Measurements from ENCODE around the gene MYORG.
A peak's percentile ranks its signal among the peaks of the same experiment; 100 is the strongest.

Gene MYORG

GRCh38 chr9:34380511-34381315, 4.0 kb upstream of the MYORG start:
- peak overlapping the region; percentile 63 for H3K4me3 ChIP-seq (ENCODE audit: low read depth, low read length)
- TF ChIP-seq CTCF (conservative IDR thresholded peaks at IDR 0.05; ENCODE audit: low read depth, low read length), result no peak
- DNase-seq (ENCODE audit: low read depth), result peak; percentile 81

- H3K4me3 ChIP-seq (ENCODE audit: low read depth, low read length), result peak overlapping the region; percentile 63
- TF ChIP-seq CTCF (conservative IDR thresholded peaks at IDR 0.05; ENCODE audit: low read depth, low read length), result peak; percentile 1
- DNase-seq (ENCODE audit: low read depth), result peak; percentile 13
These were observed 3.4 kb upstream of the MYORG start for GRCh38 chr9:34380034-34380510.

DNA sequence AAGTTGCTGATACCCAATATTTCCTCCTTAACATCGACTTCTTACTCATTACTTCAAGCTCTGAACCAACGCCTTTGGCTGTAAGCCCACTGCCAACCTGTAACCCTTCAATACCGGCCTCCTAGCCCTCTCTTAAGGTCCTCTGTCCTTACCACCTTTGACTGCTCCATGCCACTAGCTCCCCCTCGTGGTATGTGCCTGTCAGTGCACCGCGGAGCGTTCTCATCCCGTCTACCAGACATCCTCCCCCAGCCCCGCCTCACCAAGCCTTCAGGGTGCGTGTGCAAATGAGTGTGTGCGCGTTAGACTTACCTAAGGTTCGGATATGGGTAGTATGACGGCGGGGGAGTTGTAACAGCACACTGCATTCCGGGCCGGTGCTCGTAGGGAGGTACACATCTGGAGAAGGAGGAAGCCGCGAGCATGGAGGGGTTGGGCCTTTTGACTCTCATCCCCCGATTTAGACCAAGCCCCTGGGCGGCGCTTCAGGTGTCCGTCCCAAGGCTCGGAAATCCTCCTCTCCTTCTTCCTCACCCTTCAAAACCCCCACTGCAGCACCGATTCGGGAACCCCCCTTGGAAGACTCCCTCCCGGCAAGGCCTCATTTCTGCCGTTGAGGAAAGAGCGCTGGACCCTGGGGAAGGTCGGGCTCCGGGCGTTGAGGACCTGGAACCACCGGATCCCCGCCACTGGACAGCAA, 2.8 kb upstream of the MYORG start:
- peak overlapping the region; percentile 63 for H3K4me3 ChIP-seq (ENCODE audit: low read depth, low read length)

DNA sequence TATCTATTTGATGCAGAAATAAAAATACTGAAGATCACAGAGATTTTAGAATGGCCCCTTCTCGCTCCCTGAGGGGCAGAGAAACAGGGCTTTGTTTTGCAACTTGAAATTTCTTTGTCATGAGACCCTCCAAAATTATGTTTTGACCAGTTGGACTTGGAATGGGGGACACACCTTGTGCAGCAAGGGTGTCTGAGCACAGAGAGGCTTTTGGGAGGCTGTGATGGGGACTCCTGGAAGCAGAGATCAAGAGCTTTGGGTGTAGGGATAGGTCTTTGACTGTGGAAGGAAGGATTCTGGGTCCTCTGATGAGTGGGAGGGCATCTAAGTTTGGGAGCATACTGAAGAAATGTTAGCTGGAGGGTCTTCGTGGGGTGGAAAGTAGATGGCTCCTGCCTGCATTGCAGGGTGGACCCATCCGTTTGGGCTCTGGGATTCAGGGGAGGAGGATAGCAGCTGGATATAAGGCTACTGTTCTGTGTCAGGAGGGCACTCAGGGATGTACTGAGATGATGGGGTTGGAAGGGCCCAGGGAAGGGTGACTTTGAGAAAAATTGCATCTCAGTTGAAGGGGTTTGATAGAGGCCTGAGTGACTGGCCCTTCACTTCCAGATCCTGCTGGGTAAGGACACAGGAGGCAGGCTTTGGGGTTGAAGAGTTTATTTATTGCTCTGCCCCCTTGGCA, 1.8 kb upstream of the MYORG start:
- no peak for TF ChIP-seq CTCF (conservative IDR thresholded peaks at IDR 0.05; ENCODE audit: low read depth, low read length)
- DNase-seq (ENCODE audit: low read depth), result no peak
- H3K4me3 ChIP-seq (ENCODE audit: low read depth, low read length), result no peak overlapping the region

More for the DNA sequence above, 2.8 kb upstream of the MYORG start:
- peak; percentile 99 for TF ChIP-seq CTCF (conservative IDR thresholded peaks at IDR 0.05; ENCODE audit: low read depth, low read length)
- DNase-seq (ENCODE audit: low read depth), result peak; percentile 89

- H3K4me3 ChIP-seq (ENCODE audit: low read depth, low read length), result peak overlapping the region; percentile 80
- TF ChIP-seq CTCF (conservative IDR thresholded peaks at IDR 0.05; ENCODE audit: low read depth, low read length), result no peak
- DNase-seq (ENCODE audit: low read depth), result peak; percentile 14
These were observed 677 bp upstream of the MYORG start for GRCh38 chr9:34377404-34377746.

DNA sequence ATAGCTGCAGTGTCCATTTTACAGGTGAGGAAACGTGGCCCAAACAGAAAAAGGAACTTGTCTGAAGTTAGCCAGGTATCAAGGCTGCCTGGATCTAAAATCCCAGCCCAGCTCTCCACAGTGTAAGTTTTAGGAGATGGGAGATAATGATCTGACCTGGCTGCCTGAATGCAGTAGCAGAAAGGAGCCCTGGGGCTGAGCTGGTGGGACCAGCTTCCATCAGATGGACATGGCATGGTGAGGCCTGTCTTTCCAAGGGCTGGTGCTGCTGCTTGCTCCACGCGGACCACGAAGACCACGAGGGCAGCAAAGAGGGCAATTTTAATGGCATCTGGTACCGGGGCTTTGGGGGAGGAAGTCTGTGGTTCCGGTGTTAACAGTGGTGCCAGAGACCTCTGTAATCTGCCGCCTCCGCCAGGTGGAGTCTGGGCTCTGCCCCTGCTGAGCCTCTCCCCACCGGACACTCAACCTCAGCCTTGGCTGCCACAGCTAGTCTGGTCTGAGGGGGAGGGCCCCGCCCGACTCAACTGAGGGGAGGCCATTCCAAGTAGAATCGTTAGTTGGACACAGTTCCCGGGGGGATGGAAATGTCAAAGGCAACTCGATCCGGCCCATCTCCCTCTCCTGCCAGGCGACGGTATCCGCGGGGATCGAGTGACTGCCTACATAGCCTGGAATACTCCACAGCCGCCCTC, 650 bp downstream of the MYORG start:
- DNase-seq (ENCODE audit: low read depth), result peak; percentile 12
- H3K4me3 ChIP-seq (ENCODE audit: low read depth, low read length), result peak overlapping the region; percentile 80
- peak; percentile 23 for TF ChIP-seq CTCF (conservative IDR thresholded peaks at IDR 0.05; ENCODE audit: low read depth, low read length)
